GM19239 (cell line): ENCODE results near the gene PTPRM.
A peak's percentile ranks its signal among the peaks of the same experiment; 100 is the strongest.

Experiments used
- DNase-seq: peaks from one replicate; pipeline ENCODE4 v3.0.0; 2011; ENCODE audit warnings: low spot score; ENCODE audit not compliant: insufficient read length
- FAIRE-seq: peaks from 2 replicates; lab custom pipeline; 2011; peaks lifted over from hg19 to GRCh38; lab: Jason Lieb, UNC

PTPRM gene

DNA sequence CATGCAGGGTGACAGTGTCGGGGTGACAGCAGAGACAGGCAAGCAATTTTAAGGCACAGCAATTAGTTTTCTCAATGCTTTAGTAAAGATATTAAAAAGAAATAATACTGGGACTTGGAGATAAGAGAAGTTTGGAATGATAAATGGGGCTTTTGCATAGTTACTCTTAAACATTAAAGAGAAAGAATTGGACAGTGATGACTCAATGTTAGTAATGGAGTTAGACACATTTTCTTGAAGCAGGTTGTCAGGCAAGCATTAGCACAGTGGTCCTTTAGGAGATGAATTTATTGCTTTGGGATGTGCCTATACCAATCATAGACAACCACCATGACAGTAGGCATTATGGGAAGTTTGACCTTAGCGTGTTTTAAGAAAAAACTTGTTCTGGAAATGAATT, 813.8 kb downstream of the PTPRM start:
- DNase-seq (no peak), FAIRE-seq (no peak)

DNA sequence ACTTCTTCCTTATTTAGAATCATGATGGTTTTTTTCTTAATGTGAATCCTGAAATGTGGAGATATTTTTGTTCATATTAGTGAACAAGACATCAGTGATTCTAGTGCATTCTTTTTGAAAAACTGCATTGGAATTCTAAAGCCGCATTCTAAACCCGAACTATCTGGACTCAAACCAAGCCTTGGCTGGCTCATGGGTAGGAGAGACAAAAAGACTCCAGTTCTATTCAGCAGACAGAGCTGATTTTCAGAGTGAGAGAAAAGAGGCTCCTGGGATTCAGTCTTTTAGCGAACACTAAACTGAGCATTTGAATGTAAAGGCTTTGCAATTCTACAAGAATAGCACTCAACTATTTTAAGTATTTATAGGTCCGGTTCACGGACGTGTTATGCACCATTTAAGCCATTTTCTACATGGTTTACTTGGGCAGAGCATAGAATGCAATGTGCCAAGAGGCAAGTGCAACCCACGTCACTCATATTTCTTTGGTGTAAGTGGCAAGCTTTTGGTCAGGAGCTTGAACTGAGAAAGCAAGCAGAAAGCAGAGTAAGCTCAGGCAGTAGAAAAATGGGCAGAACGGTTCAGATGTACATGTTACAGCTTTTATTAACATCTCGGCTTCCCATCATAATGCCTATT, 814.8 kb downstream of the PTPRM start:
- no peak for FAIRE-seq
- no peak for DNase-seq

DNA sequence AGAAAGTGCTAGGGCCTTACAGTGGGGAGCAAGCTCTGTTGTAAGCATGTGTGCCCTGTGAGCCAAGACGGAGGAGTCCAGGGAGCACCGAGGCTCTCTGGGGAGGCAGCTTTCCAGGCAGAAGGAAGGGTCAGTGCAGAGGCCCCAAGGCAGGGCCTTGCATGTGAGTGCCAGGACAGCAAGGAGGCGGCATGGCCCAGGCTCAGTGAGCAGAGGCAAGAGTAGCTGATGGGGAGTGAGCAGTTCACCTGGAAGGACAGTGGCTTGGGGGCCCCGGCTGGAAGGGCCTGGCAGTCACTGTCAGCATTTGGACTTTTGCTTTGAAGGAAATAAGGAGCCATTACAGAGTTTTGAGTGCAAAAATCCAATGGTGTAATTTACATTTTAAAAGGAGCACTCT, 818.3 kb downstream of the PTPRM start:
- no peak for DNase-seq
- no peak for FAIRE-seq

DNA sequence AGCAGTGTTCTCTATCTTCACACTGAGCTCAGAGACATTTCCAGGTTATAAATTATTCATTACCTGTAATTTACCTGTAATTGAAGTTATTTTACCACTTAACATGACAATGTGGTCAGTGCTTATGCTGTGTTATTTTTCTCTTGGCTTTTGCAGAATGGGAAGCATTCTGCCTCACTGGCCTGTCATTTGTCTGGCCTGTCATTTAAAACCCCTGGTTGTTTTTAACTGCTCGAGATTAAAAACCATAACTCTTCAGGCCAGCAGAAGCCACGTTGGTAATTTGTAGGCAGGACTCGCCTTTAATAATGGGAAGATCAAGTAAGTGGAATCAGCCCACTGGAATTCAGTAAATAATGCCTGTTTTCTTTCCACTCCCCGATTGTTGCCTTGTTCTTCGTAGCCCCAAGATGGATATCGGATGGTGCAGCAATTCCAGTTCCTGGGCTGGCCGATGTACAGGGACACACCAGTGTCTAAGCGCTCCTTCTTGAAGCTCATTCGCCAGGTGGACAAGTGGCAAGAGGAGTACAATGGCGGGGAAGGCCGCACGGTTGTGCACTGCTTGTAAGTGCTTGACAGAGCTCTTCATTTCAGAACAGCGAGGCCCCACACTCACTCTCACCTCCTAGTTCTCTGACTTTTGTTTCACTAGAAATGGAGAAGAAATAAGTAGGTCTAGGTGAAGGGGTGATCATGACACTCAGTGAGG, 819.7 kb downstream of the PTPRM start:
- FAIRE-seq (no peak), DNase-seq (no peak)

DNA sequence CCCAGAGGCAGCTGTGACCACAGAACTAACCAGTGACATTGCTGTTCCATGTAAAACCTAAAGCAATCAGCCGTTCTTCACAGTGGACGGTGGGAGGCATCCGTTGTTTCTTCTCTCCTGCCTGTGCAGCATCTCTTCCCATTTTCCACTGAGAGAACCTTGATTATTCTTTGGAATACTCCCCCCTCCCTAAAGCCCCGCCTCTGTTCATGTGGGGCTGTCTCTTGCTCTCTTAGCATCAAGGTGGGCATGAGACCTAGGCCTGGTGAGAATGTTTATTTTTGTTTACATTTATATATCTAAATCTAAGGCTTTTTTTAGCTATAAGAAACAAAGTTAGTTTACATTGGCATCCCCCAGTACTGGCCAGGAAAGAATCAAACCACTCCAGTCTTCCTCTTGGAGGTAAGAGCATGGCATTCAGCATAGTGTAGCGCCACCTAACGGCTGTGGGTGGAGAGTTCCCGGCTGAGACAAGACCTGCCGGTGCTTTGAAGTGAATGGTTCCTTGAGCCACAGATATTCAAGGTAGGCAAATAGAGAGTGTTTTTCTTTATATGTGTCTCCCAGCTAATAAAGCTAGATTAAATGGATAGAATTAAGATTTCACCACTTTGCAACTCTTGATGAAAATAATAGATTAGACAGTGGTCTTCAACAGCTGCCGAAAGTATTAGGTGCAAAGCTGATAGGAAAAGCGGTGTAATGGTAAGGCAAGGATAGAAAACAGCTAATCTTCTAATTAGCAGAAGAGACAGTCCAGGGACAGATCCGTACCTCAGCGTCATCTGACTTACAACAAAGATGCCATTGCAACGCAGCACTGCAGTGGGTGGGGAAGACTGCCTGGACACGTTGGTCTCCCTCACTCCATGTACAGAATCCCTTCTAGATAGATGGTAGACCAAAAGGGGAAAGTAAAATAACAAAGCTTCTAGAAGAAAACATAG, 822.5 kb downstream of the PTPRM start:
- DNase-seq (peak; percentile 28), FAIRE-seq (peak; percentile 39)

DNA sequence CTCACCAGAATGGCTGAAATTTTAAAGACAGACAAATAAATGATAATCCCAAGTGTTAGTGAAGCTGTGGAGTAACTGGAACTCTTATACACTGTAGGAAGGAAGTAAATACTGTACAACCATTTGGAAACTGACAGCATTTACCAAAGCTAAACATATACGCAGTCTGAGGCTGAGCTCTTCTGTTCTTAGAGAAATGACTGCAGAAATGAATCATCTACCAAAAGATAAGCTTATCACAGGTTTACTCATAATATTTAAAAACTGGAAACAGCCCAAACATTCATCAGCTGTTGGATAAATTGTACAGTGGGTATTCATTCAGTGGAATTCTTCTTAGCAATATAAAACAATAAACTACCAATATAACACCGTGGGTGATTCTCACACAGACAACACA, 824.0 kb downstream of the PTPRM start:
- FAIRE-seq (no peak), DNase-seq (no peak)

DNA sequence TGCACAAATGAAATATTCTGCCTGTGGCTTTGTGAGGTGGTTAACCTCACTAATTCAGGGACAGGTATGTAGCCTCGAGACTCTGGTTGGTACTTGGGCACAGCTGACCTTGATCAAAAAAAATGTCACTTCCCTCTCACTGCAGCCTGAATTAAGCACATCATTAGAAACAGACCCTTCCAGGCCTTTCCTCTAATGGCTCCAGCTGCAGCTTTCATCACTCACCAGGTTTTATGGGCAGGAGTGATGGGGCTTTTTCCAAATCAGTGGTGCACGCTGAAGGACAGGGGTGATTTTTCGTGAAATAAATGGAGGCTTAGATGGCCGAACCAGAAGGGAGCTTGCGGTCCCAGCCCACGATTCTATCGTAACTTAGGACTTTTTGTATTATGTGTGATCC, 829.1 kb downstream of the PTPRM start:
- FAIRE-seq (no peak), DNase-seq (no peak)

DNA sequence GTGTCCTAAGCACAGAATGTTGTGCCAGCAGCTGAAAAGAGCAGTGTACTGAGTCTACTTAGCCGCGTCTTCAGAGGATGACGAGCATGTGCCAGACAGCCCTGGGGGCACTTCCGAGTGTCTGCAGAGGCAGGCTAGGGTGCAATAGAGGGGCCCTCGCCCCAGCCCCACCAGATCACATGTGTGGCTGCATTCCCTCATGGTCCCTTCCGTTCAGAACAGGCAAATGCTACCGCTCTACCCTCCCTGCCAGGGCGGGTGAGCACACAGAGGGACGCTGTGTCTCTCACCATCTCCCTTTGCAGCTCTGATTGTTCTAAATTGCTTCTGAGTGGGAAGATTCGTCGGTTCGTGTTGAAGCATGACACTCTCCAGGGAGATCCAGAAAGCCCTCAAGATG, 829.9 kb downstream of the PTPRM start:
- FAIRE-seq = no peak
- no peak for DNase-seq

DNA sequence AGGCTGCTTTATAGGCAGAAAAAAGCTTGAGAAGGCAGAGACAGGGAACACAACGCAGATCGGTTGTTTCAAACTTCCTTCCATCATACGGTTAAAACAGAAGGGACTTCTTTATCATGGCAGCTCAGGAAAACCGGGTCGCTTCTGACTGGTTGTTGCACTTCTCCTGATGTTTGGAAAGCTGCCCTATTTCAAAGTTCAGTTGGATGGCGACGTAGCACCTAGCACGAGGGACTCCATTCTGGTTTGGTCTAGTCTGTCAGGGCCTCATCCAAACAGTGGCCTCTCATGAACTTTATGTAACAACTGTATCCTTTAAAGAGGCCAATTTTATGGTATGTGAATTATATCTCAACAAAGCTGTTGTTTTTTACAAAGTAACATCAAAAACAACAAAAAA, 832.0 kb downstream of the PTPRM start:
- DNase-seq (no peak), FAIRE-seq (no peak)

DNA sequence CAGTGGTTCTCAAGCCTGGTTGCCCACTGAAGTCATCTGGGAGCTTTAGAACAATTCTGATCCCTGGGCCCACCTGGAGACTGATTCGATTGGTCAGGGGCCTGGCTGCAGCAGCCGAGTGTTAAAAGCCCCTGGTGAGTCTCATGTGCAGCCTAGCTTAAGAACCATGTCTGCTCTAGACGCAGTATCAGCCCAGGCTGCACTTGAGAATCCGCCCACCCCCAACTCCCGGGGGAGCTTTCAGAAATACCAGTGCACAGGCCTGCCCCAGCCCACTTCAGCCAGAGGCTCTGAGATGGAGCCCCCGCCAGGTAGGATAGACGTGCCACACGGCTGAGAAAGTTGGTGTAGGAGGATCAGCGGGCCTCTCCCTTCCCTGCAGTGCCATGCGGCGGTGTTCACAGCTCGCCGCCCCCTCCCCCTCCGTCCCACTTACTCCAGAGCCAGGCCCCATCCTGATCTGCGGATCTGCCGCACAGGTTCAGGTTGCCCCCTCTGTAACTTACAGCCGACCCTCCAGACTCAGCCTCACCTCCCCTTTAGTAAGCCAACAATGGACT, 833.2 kb downstream of the PTPRM start:
- no peak for FAIRE-seq
- DNase-seq = no peak

DNA sequence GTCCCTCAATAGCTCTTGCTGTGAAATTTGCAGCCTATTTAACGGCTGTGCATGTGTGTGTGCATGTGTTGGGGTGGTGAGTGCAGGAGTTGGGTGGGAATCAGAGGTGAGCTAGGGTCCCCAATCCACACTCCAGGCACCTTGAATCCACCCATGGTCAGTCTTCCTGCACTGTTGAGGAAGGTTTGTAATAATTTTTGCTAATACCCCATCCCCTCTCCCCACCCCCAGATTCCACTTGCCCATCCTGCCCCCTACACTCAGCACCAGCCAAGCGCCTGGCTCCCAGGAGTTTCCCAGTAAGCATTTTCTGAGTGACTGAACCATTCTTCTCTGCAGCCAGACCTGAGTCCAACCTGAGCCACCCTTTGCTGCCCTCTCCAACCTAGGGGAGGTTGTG, 833.7 kb downstream of the PTPRM start:
- DNase-seq = no peak
- FAIRE-seq = no peak

DNA sequence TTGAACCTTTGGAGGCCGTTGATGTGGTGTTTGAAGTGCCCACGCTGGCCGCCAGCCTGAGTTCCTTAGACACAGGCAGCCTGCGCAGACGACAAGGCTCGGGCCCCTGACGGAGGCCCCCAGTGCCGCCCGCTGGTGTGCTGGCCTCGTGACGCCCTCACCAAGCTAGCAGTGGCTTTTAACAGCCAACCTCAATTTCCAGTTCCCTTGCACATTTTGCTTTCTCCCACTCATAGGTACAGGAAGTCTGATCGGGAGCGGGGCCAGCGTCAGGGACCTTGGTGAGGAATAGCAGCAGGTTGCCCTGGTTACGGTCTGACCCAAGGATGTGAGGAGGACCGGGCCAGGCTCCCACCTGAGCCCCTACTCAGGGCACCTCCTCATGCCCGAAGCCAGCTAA, 834.5 kb downstream of the PTPRM start:
- FAIRE-seq (no peak), DNase-seq (no peak)

DNA sequence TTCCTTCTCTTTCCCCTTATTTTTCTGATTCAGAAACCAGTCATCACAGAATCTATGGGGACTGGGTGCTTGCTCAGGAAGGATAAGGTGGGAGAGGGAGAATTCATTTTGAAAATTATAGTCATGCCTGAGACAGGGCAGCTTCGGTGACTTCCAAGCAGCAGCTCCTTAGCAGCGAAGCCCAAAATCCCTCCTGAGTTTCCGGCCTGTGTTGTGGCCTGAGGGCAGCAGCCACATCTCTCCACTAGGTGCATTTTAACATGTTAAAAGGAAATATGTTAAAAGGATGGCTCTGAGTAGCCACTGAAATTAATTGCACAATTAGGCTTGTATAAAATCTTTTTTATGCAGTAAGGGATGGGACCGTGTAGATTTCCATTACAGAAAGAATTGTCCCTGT, 835.1 kb downstream of the PTPRM start:
- DNase-seq (no peak), FAIRE-seq (no peak)

DNA sequence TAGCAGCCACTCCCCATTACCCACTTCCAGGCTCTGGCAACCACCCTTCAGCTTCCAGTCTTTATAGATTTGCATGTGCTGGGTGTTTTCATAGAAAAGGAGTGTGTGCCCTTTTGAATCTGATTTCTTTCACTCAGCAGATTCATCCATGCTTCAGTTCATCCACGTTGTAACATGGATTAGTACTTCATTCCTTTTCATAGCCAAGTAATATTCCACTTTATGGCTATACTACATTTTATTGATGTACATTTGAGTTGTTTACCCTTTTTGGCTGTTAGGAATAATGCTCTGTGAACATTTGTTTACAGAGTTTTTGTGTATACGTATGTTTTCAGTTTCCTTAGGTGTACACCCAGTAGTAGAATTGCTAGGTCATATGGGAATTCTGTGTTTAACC, 836.6 kb downstream of the PTPRM start:
- no peak for FAIRE-seq
- no peak for DNase-seq

DNA sequence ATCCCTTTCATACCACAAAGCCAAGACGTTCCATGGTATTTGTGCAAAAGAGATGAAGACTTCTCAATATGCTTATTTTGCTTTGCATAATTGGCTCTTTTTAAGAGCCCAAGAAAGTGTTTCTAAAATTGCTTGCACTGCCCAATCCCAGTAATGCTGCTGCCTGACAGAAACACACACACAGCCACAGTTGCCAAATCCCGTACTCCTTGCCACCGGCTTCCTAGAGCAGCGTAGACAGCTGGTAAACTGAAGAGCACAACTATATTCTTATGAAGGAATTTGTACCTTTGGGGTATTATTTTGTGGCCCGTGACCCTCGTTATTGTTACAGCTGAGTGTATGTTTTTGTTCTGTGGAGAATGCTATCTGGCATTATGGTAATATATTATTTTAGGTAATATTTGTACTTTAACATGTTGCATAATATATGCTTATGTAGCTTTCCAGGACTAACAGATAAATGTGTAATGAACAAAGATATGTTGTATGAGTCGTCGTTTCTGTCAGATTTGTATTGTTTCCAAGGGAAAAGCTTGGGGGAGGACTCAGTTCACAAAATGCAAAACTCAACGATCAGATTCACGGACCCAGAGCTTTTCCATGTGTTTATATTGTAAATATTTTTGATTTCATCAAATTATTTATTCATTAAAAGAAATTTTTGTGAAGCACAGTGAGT, 839.2 kb downstream of the PTPRM start:
- no peak for FAIRE-seq
- DNase-seq = no peak

DNA sequence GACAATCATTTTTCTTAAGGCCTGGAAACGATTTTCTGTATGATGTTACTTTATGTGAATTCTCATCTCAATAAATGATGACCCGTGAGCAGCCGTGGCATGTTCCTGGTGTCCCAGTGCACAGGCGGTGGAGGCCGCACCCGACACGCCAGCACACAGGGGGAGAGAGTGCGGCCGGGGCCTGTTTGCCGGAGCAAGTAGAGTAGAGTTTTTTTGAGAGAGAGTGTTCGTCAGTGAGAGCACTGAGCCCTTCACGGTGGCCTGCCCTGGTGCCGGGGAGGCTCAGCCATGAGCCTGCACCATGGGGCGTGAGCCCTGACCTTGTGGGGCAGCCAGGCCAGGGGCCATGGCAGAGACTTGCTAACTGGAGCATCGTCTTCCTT, 839.7 kb downstream of the PTPRM start:
- no peak for DNase-seq
- FAIRE-seq = no peak

DNA sequence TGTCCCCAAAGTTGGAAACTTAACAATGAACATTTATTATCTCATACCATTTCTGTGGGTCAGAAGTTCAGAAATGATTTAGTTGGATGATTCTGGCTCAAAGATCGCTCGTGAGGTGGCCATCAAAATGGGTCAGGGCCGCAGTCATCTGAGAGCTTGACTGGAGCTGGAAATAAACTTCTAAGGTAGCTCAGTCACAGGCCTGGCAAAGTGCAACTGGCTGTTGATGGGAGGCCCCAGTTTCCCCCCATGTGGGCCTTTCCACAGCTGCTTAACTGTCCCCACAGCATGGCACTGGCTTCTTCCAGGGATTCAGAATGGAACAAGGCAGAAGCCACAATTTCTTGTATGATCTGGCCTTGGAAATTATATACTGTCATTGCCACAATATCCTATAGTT, 842.0 kb downstream of the PTPRM start:
- FAIRE-seq (no peak), DNase-seq (no peak)

DNA sequence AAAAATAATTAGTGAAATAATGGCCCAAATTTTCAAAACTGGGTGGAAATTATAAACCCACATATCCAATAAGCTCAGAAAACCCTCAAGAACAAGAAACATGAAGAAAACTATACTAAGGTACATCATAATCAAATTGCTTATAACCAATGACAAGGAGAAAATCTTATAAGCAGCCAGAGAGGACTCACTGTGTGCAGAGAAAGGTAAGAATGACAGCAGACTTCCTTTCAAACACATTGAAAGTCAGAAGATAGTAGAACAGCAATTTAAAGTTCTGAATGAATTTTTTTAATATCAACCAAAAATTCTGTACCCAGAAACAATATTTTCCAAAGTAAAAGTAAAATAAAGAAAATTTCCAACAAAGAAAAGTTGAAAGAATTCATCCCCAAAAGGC, 844.4 kb downstream of the PTPRM start:
- no peak for FAIRE-seq
- no peak for DNase-seq

DNA sequence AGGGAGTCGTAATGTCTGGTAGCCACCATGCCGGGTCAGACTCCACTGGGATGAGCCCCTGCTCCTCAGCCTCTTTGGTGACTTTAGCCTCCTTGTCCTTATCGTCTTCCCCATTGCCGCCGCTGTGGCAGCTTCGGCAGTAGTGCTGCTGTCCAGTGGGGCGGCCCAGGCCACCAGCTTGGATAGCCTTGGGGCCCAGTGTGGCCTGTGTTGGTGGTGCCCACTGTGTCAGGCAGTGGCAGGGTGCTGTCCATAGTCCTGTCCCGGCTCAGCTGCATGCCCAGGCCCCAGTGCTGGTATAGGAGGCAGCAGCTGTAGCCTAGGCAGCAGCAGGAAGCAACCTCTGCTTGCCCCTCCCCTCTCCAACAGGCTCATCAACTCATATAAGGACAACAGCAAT, 845.0 kb downstream of the PTPRM start:
- no peak for DNase-seq
- FAIRE-seq = no peak

DNA sequence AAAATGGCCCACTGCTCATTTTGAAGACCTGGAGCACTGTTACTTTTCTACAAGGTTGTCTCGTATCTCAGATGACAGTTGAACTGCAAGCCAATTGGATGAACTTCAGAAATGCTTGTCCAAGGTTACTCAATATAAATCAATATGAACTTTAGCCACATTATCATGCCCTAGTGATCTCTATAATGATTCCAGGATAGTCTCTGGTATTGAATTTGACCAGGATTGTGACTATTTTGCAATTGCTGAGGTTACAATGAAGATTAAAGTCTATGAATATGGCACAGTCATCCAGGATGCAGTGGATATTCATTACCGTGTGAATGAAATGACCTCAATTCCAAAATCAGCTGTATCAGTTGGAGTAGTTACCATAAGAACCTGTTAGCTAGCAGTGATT, 846.1 kb downstream of the PTPRM start:
- FAIRE-seq = no peak
- no peak for DNase-seq
